ENCODE data around the gene FBXO42.
A peak's percentile ranks its signal among the peaks of the same experiment; 100 is the strongest.
"Not testable (repeated sequence)": the region's sequence is repeated elsewhere in the genome, so short reads cannot be mapped to it uniquely, and the experiment has no call there.

FBXO42 gene

DNA sequence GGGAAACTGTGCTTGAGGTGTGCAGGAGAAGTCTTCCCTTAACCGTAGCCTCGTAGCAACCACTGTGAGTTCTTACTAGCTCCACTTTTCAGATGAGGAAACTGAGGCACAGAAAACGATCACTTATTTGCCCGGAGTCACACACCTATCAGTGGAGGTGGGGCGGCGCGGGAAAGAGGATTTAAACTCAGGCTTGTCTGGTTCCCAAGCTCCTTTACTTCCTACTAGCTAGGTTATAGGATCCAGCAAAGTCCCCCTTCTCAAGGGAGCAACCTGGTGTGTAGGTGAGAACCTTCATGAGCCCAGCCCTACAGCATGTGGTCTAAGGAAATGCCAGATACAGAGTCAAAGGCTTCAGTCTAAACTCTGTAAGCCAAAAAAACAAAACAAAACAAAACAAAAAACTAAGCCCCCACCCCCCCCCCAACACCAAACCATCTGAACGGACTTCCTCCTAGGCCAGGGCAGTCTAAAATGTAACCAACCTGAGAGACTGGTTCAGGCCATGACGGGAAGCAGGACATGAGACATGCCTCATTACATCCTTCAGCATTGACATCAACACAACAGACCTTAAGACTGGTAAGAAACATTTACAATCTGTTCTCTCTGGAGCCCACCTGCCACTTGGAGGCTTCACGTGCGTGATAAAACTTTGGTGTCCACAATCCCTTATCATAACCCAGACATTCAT, 709 bp upstream of the FBXO42 start:
- no peaks in the 10 kb centered on the region for H3K36me3 ChIP-seq
- no peaks in the 10 kb centered on the region for H3K9me3 ChIP-seq
- peak overlapping the region; percentile 51 for H3K4me3 ChIP-seq (ENCODE audit: low read depth, low read length)
- H3K4me1 ChIP-seq = peaks cover 4% of the 10 kb centered on the region; the same call in 1 of the 2 replicates
- H3K27me3 ChIP-seq = no peaks in the 10 kb centered on the region
- DNase-seq = no peak
- TF ChIP-seq, protein P1, sequence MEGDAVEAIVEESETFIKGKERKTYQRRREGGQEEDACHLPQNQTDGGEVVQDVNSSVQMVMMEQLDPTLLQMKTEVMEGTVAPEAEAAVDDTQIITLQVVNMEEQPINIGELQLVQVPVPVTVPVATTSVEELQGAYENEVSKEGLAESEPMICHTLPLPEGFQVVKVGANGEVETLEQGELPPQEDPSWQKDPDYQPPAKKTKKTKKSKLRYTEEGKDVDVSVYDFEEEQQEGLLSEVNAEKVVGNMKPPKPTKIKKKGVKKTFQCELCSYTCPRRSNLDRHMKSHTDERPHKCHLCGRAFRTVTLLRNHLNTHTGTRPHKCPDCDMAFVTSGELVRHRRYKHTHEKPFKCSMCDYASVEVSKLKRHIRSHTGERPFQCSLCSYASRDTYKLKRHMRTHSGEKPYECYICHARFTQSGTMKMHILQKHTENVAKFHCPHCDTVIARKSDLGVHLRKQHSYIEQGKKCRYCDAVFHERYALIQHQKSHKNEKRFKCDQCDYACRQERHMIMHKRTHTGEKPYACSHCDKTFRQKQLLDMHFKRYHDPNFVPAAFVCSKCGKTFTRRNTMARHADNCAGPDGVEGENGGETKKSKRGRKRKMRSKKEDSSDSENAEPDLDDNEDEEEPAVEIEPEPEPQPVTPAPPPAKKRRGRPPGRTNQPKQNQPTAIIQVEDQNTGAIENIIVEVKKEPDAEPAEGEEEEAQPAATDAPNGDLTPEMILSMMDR (IDR thresholded peaks at IDR 0.05; ENCODE audit: low read depth, low read length) = no peak

DNA sequence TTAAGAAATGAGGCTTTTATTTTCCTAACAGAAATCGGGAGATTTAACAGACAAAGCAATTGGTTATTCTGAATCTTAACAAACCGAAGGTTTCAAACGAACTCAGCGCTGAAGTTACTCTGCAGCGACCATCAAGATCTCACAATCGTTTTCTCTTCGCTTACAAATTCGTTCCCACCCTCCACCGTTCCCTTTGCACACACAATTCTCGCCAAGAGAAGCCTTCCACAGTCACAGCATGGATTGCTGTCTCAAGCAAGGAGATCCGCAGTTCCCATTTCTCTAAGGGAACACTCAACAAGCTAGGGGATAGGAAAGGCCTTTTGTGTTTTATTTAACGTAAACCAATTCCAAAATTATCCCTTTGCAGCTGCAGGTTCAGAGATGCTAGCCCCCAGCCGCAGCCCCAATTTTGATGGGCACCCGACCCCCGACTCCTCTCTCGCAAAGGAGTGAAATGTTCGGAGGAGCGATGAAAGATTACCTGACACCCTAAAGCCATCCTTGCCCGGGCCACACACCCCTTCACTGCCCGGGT, 755 bp downstream of the FBXO42 start:
- Histone ChIP-seq H3K4me3 (ENCODE audit: low read depth, low read length) (peak overlapping the region; percentile 85), H3K36me3 (no peaks in the 10 kb centered on the region), H3K4me1 (peaks cover 4% of the 10 kb centered on the region; the same call in 1 of the 2 replicates), H3K9me3 (no peaks in the 10 kb centered on the region), H3K27me3 (no peaks in the 10 kb centered on the region)
- TF ChIP-seq, protein P1 (IDR thresholded peaks at IDR 0.05; ENCODE audit: low read depth, low read length) = no peak
- no peak for DNase-seq

DNA sequence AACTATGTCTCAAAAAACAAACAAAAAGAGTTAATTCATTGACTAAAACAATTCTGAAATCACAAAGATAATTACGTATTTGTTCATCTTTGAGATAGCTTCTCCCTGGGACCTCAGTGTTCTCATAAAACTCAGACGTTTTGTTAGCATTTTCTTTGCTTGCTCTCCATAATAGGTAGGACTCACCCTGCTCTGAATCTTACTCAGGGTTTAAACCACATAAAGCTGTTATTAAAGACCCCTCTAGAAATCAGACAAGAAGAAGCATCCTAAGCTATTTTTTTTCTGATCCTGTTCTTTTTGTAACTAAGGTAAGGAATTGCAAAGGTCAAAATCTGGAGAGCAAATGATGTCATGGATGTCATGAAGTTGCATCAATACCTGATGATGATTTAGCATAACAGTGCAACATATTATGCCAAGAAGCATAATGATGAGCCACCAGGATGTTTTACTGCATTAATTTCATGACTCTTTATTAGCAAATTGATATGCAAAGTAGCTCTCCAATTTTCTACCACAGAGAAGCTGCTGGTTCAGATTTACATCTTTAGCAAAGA, 2.4 kb downstream of the FBXO42 start:
- no peak overlapping the region; the same call in 1 of the 2 replicates for H3K4me3 ChIP-seq (ENCODE audit: low read depth, low read length)
- H3K4me1 ChIP-seq = peaks cover 4% of the 10 kb centered on the region; the same call in 1 of the 2 replicates
- H3K36me3 ChIP-seq = no peaks in the 10 kb centered on the region
- no peaks in the 10 kb centered on the region for H3K27me3 ChIP-seq
- no peaks in the 10 kb centered on the region for H3K9me3 ChIP-seq
- DNase-seq = no peak
- TF ChIP-seq, protein P1 (IDR thresholded peaks at IDR 0.05; ENCODE audit: low read depth, low read length) = no peak

DNA sequence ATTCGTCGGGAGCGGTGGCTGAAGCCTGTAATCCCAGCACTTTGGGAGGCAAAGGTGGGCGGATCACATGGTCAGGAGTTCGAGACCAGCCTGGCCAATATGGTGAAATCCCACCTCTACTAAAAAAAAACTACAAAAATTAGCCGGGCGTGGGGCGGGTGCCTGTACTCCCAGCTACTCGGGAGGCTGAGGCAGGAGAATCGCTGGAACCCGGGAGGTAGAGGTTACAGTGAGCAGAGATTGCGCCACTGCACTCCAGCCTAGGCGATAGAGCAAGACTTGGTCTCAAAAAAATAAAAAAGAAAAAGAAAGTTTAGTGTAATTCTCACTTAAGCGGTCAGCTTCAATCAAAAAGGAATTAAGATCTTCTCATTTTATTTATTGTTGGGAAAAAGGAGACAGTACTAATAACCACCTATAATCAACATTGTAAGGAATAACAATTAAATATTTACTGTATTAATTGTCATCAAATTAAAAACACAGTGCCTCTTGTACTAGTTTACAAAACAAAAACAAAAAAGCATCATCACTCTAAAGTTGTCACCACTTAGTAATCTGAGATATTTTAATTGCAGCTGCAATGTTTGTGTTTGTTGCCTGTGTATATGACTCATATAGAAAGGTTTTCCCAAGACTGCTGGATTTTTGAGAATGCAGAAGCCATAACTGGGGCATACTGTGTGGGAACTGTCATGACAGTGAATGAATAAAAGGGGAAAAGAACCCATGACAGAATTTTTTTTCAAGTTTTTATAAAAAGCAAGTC, 3.7 kb downstream of the FBXO42 start:
- Histone ChIP-seq H3K36me3 (no peaks in the 10 kb centered on the region), H3K27me3 (no peaks in the 10 kb centered on the region), H3K4me3 (ENCODE audit: low read depth, low read length) (no peak overlapping the region), H3K4me1 (peaks cover 4% of the 10 kb centered on the region; the same call in 1 of the 2 replicates), H3K9me3 (no peaks in the 10 kb centered on the region)
- DNase-seq = no peak
- TF ChIP-seq, protein P1 (IDR thresholded peaks at IDR 0.05; ENCODE audit: low read depth, low read length) = no peak

DNA sequence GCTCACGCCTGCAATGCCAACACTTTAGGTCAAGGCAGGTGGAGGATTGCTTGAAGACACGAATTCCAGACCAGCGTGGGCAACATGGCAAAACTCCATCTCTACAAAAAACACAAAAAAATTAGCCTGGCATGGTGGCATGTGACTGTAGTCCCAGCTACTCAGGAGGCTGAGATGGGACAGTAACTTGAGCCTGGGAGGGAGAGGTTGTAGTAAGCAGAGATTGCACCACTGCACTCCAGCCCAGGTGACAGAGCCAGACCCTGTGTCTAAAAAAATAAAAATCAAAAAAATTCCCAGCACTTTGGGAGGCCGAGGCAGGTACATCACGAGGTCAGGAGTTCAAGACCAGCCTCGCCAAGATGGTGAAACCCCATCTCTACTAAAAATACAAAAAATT, 9.0 kb downstream of the FBXO42 start:
- not testable (repeated sequence) for H3K27me3 ChIP-seq; DNase-seq; H3K36me3 ChIP-seq; H3K4me3 ChIP-seq (ENCODE audit: low read depth, low read length); H3K9me3 ChIP-seq; H3K4me1 ChIP-seq

DNA sequence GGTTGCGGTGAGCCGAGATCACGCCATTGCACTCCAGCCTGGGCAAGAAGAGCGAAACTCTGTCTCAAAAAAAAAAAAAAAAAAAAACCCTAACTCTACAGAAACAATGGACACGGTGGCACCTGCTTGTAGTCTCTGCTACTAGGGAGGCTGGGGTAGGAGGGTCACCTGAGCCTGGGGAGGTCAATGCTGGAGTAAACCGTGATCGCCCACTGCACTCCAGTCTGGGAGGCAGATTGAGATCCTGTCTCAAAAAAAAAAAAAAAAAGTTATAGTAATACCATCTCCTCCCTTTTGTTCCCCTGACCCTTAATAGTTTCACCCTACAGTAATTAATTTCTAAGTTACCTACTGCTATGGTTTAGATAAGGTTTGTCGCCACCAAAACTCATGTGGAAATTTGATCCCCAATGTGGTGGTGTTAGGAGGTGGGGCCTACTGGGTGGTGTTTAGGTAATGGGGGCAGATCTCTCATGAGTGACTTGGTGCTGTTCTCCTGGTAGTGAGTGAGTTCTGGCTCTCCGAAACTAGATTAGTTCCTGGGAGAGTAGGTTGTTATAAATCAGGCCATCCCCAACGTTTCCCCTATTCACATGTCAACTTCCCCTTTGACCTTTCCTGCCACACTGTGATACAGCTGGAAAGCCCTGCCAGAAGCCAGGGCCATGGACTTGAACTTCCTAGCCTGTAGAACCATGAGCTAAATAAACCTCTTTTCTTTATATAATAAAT, 9.8 kb downstream of the FBXO42 start:
- Histone ChIP-seq H3K4me3 (ENCODE audit: low read depth, low read length) (no peak overlapping the region), H3K9me3 (no peaks in the 10 kb centered on the region), H3K4me1 (no peaks in the 10 kb centered on the region), H3K36me3 (no peaks in the 10 kb centered on the region; the same call in 1 of the 2 replicates), H3K27me3 (no peaks in the 10 kb centered on the region)
- DNase-seq = no peak
- TF ChIP-seq, protein P1 (IDR thresholded peaks at IDR 0.05; ENCODE audit: low read depth, low read length) = no peak

Measured in BE2C (cell line).